Retinal pigment epithelial cell (primary cell): ENCODE data around the gene SLC25A40.
"Not testable (repeated sequence)": the region's sequence is repeated elsewhere in the genome, so short reads cannot be mapped to it uniquely, and the experiment has no call there.

Source experiments
- DNase-seq: peaks from one replicate; pipeline ENCODE4 v3.0.0-alpha.2; 2010; ENCODE audit warnings: low read depth
- H3K4me3 ChIP-seq: 2 replicates; pipeline ENCODE4 v1.5.1; 2011; ENCODE audit warnings: mild to moderate bottlenecking, low read length, control low read depth, moderate library complexity
- CTCF ChIP-seq: conservative IDR thresholded peaks from 2 replicates; pipeline ENCODE4 v1.5.1; 2011; ENCODE audit warnings: low read depth, low read length, control low read depth, inconsistent platforms

SLC25A40 gene

GRCh38 chr7:87858417-87859100, 17.6 kb downstream of the SLC25A40 start:
- H3K4me3 ChIP-seq, result no peak overlapping the region
- TF ChIP-seq CTCF, result no peak
- DNase-seq, result no peak

DNA sequence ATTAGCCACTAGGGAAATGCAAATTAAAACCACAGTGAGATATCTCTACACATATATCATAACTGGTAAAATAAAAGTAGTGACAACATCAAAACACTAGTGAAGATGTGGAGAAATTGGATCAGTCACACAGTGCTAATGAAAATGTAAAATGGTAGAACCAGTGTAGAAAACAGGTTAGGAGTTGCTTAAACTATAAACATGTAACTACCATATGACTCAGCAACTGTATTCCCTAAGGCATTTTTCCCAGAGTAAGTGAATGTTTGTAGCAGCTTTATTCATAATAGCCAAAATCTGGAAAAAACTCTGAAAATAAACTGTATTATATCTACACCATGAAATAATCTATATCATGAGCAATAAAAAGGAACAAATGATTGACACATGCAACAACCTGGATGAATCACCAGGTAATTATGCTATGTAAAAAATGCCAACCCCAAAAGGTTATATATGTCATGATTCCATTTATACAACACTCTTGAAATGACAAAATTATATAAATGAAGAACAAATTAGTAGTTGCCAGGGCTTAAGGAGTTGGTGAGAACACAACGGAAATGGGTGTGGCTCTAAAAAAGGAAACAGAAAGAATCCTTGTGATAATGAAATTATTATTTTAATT, 22.8 kb downstream of the SLC25A40 start:
- DNase-seq, result no peak
- TF ChIP-seq CTCF, result no peak

DNA sequence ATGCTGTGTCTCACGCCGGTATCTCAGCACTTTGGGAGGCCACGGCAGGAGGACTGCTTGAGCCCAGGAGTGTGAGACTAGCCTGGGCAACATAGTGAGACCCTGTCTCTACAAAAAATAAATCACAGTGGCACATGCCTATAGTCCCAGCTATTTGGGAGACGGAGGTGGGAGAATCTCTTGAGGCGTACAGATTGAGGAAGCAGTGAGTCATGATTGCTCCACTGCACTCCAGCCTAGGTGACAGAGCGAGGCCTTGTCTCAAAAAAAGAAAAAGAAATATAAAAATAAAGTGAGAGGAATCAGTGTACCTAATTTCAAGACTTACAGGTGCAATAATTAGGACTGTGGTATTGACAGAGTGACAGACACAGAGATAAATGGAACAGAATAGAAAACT, 23.9 kb downstream of the SLC25A40 start:
- H3K4me3 ChIP-seq, result no peak overlapping the region
- no peak for DNase-seq
- TF ChIP-seq CTCF, result no peak

More for the DNA sequence above, 22.8 kb downstream of the SLC25A40 start:
- H3K4me3 ChIP-seq, result no peak overlapping the region

DNA sequence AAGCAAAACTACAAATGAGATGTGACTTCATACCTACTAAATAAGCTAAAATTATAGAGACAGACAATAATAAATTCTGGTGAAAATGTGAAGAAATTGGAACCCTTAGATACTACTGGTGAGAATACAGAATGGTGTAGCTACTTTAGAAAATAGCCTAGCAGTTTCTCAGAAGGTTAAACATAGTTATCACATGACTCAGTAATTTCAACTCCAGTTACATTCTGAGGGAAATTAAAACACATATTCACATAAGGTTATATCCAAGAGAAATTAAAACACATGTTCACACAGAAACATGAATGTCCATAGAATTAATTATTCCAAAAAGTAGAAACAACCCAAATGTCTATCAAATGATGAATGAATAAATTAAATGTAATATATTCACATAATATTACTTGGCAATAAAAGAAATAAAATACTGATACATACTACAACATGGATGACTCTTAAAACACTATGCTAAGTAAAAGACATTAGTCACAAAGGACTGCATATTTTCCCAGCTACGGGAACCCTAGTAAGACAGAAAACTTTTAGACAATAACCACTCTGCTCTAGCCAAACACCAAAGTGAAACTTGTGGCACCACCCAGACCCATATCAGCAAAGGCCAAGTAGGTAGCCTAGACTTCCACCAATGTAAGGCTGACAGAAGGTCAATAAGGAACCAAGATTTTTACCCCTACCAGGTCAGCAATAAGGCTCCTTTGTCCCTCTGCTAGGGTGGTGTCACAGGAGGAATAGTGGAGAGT, 25.1 kb downstream of the SLC25A40 start:
- no peak for TF ChIP-seq CTCF
- no peak for DNase-seq

DNA sequence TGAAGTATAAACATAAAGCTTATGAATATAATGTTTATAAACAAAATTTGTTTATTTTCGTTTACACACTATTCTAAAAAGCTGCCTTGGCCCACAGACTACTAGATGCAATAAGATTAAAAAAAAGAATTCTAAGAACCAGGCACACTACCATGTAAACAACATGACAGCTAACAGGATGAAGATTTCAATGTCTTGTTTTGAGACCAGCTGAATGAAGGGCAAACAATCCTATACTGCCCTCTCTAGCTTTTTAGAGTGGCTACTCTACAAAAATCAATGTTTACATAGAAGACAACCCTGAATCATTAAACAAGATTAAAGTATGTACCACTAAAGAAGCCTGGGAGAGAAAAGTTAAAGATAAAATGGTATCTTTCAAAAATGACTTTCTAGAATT, 38.6 kb downstream of the SLC25A40 start:
- no peak for TF ChIP-seq CTCF
- H3K4me3 ChIP-seq, result no peak overlapping the region

More for the DNA sequence above, 25.1 kb downstream of the SLC25A40 start:
- H3K4me3 ChIP-seq, result no peak overlapping the region

DNA sequence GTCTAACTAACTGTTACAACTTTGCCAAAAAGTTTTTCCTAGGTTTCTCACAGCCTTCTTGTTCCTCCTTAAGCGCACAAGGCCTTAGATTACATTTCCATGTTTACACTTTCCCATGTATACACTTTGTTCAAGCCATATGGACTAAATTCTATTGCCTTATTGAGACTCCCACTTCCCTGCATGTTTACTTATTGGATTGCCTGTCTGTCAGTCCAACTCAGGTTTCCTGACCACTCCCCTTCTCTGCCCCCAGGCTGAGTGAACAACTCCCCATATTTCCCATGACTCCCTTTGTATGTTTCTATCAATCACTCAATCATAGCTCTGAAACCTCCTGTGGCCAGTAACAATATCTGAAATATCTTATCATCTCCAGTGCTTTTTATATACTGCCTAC, 43.0 kb downstream of the SLC25A40 start:
- TF ChIP-seq CTCF, result no peak
- no peak overlapping the region for H3K4me3 ChIP-seq
- DNase-seq, result no peak

More for the DNA sequence above, 38.6 kb downstream of the SLC25A40 start:
- no peak for DNase-seq

- TF ChIP-seq CTCF, result no peak
- H3K4me3 ChIP-seq, result no peak overlapping the region
- no peak for DNase-seq
Measured at GRCh38 chr7:87831097-87831496, 45.1 kb downstream of the SLC25A40 start.

DNA sequence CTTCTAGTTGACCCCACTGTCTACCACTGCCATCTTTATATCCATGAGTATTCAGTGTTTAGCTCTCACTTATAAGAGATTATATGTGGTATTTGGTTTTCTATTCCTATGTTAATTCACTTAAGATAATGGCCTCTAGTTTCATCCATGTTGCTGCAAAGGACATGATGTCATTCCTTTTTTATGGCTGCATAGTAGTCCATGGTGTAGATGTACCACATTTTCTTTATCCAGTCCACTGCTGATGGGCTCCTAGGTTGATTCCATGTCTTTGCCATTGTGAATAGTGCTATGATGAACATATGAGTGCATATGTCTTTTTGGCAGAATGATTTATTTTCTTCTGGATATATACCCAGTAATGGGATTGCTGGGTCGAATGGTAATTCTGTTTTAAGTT, 47.8 kb downstream of the SLC25A40 start:
- not testable (repeated sequence) for H3K4me3 ChIP-seq, DNase-seq

GRCh38 chr7:87825369-87825768, 50.8 kb downstream of the SLC25A40 start:
- H3K4me3 ChIP-seq, DNase-seq: not testable (repeated sequence)

- DNase-seq, H3K4me3 ChIP-seq: not testable (repeated sequence)
Measured at GRCh38 chr7:87822056-87822455, 54.1 kb downstream of the SLC25A40 start.
